Mammary epithelial cell (primary cell): ENCODE results near the gene TXNL4B.

Experiments
- EZH2 ChIP-seq: IDR thresholded peaks from 2 replicates; pipeline ENCODE4 v1.6.1; 2012; ENCODE audit warnings: low read length, inconsistent platforms, borderline replicate concordance
- TF ChIP-seq, protein P1 (sequence below), 2 donors: IDR thresholded peaks in 1 of 2; conservative IDR thresholded peaks in 1 of 2; 2 replicates each; pipeline ENCODE4 v1.5.1; 2011 to 2012; ENCODE audit warnings: inconsistent platforms in 2 of 2, low read length in 2 of 2, mild to moderate bottlenecking in 2 of 2, control low read depth in 1 of 2, low read depth in 1 of 2; ENCODE audit not compliant: insufficient read depth in 1 of 2; ENCODE audit errors: extremely low read depth in 1 of 2

- TF ChIP-seq, protein P1, sequence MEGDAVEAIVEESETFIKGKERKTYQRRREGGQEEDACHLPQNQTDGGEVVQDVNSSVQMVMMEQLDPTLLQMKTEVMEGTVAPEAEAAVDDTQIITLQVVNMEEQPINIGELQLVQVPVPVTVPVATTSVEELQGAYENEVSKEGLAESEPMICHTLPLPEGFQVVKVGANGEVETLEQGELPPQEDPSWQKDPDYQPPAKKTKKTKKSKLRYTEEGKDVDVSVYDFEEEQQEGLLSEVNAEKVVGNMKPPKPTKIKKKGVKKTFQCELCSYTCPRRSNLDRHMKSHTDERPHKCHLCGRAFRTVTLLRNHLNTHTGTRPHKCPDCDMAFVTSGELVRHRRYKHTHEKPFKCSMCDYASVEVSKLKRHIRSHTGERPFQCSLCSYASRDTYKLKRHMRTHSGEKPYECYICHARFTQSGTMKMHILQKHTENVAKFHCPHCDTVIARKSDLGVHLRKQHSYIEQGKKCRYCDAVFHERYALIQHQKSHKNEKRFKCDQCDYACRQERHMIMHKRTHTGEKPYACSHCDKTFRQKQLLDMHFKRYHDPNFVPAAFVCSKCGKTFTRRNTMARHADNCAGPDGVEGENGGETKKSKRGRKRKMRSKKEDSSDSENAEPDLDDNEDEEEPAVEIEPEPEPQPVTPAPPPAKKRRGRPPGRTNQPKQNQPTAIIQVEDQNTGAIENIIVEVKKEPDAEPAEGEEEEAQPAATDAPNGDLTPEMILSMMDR (conservative IDR thresholded peaks at IDR 0.05 in 1 of 2, IDR thresholded peaks at IDR 0.05 in 1 of 2; ENCODE audit: extremely low read depth in 1 of 2, insufficient read depth in 1 of 2, low read depth in 1 of 2, low read length in 2 of 2): no peak
- no peak for TF ChIP-seq EZH2
These were observed 44.7 kb upstream of the TXNL4B start for GRCh38 chr16:72138064-72138572.
